ENCODE data around the gene SYNE4. TPM values are rescaled to one million over a fixed set of nuclear protein-coding genes. Genes with fewer than 3 reads are reported as not detected.

SYNE4 gene
- total and polyA plus RNA-seq, 9 of the 15 experiments (the other 6 are each of a cell fraction or from before 2014, with no cell fraction given), result 0.03 to 0.65 (median 0.29) TPM

- peak; percentile 82 for TF ChIP-seq CREB1 (IDR thresholded peaks at IDR 0.05)
- peak; percentile 90 for TF ChIP-seq CREB1 (CRISPR knock-in tag; IDR thresholded peaks at IDR 0.05)
- no peak for TF ChIP-seq TAF1 (IDR thresholded peaks at IDR 0.05; ENCODE audit: control insufficient read depth, extremely low read depth, insufficient read depth, low read length, severe bottlenecking)
- TF ChIP-seq ZSCAN32 (CRISPR knock-in tag; IDR thresholded peaks at IDR 0.05), result no peak
- TF ChIP-seq E2F8 (IDR thresholded peaks at IDR 0.05; ENCODE audit: low read depth, partially characterized antibody), result no peak
- TF ChIP-seq KAT2B (IDR thresholded peaks at IDR 0.05; ENCODE audit: low read depth, low read length), result no peak
- peak; percentile 100 for TF ChIP-seq USF1 (CRISPR knock-in tag; IDR thresholded peaks at IDR 0.05)
- TF ChIP-seq TOE1 (IDR thresholded peaks at IDR 0.05; ENCODE audit: borderline replicate concordance), result peak; percentile 100
- no peak for TF ChIP-seq TOE1 (CRISPR knock-in tag; IDR thresholded peaks at IDR 0.05; ENCODE audit: borderline replicate concordance, low read depth)
- peak; percentile 82; the same call in 1 of the 2 replicates for TF ChIP-seq KLF1 (tag; IDR thresholded peaks at IDR 0.05)
- no peak for TF ChIP-seq MCM2 (IDR thresholded peaks at IDR 0.05; ENCODE audit: low read depth)
- peak; percentile 63; the same call in 1 of the 2 replicates for TF ChIP-seq TARDBP (IDR thresholded peaks at IDR 0.05)
- no peak for TF ChIP-seq MED1 (CRISPR knock-in tag; IDR thresholded peaks at IDR 0.05; ENCODE audit: borderline replicate concordance)
- no peak for TF ChIP-seq SP2 (IDR thresholded peaks at IDR 0.05; ENCODE audit: extremely low read depth, low read depth, low read length, poor library complexity, severe bottlenecking)
- TF ChIP-seq NUFIP1 (IDR thresholded peaks at IDR 0.05; ENCODE audit: partially characterized antibody), result no peak
- TF ChIP-seq PHF8 (IDR thresholded peaks at IDR 0.05; ENCODE audit: borderline replicate concordance, low read length), result peak; percentile 69; the same call in 1 of the 2 replicates
- TF ChIP-seq HNRNPLL (IDR thresholded peaks at IDR 0.05; ENCODE audit: low read depth, low read length, poor library complexity, severe bottlenecking), result peak; percentile 52
- TF ChIP-seq BCL6 (CRISPR knock-in tag; IDR thresholded peaks at IDR 0.05), result no peak
- no peak for TF ChIP-seq ZBTB49 (CRISPR knock-in tag; IDR thresholded peaks at IDR 0.05; ENCODE audit: borderline replicate concordance)
- TF ChIP-seq ARID3B (CRISPR knock-in tag; IDR thresholded peaks at IDR 0.05; ENCODE audit: borderline replicate concordance), result no peak
Measured at GRCh38 chr19:36054119-36054732, 45.6 kb upstream of the SYNE4 start, which contains the start of gene THAP8 (continued).

All from K562 (cell line).